HepG2 (cell line): ENCODE results near the gene TALDO1. TPM values are rescaled to one million over a fixed set of nuclear protein-coding genes. Genes with fewer than 3 reads are reported as not detected.

ENCODE experiments used
- ATM ChIP-seq: fragments of 450-650 bp; IDR thresholded peaks from 2 replicates; pipeline ENCODE4 v1.7.1; 2017; ENCODE audit warnings: mild to moderate bottlenecking, borderline replicate concordance
- BORCS8-MEF2B ChIP-seq: sonication (generic); formaldehyde crosslinking; IDR thresholded peaks from 2 replicates; pipeline ENCODE4 v1.8.0; 2022; ENCODE audit warnings: mild to moderate bottlenecking, missing genetic modification reagents
- BRF2 ChIP-seq: sonication (generic); formaldehyde crosslinking; IDR thresholded peaks from 2 replicates; pipeline ENCODE4 v1.8.1; 2022; ENCODE audit warnings: mild to moderate bottlenecking, missing genetic modification reagents
- EED ChIP-seq: sonication (generic); formaldehyde crosslinking; IDR thresholded peaks from 2 replicates; pipeline ENCODE4 v1.5.0; 2020; ENCODE audit warnings: mild to moderate bottlenecking, missing genetic modification reagents
- FOXM1 ChIP-seq: sonication (generic); formaldehyde crosslinking; IDR thresholded peaks from 2 replicates; pipeline ENCODE4 v1.5.0; 2020; ENCODE audit warnings: missing genetic modification reagents
- GABPB1 ChIP-seq: IDR thresholded peaks from 2 replicates; pipeline ENCODE4 v1.6.1; 2016; ENCODE audit warnings: mild to moderate bottlenecking, missing genetic modification reagents, moderate library complexity, missing compliant biosample characterization
- HES4 ChIP-seq: sonication (generic); formaldehyde crosslinking; IDR thresholded peaks from 2 replicates; pipeline ENCODE4 v1.9.0; 2021; ENCODE audit warnings: mild to moderate bottlenecking, missing genetic modification reagents, borderline replicate concordance
- MED8 ChIP-seq: sonication (generic); formaldehyde crosslinking; IDR thresholded peaks from 2 replicates; pipeline ENCODE4 v1.8.1; 2023; ENCODE audit warnings: mild to moderate bottlenecking, missing genetic modification reagents; ENCODE audit not compliant: insufficient replicate concordance
- NFRKB ChIP-seq: fragments of 450-650 bp; IDR thresholded peaks from 2 replicates; pipeline ENCODE4 v1.6.1; 2017
- NKX3-1 ChIP-seq: sonication (generic); formaldehyde crosslinking; IDR thresholded peaks from 2 replicates; pipeline ENCODE4 v1.5.0; 2020; ENCODE audit warnings: missing genetic modification reagents
- TAF15 ChIP-seq: fragments of 200-400 bp; formaldehyde crosslinking; IDR thresholded peaks from one replicate; pipeline ENCODE4 v1.6.1; 2018; ENCODE audit warnings: mild to moderate bottlenecking, low read depth, low read length; ENCODE audit not compliant: poor library complexity, severe bottlenecking
- TBX3 ChIP-seq: fragments of 450-650 bp; IDR thresholded peaks from 2 replicates; pipeline ENCODE4 v1.6.1; 2017; ENCODE audit warnings: antibody characterized with exemption, mild to moderate bottlenecking, inconsistent platforms, borderline replicate concordance
- ZKSCAN5 ChIP-seq: sonication (generic); formaldehyde crosslinking; IDR thresholded peaks from 2 replicates; pipeline ENCODE4 v1.5.1; 2020; ENCODE audit warnings: mild to moderate bottlenecking, missing genetic modification reagents
- ZNF234 ChIP-seq: sonication (generic); formaldehyde crosslinking; conservative IDR thresholded peaks from 2 replicates; pipeline ENCODE4 v1.5.1; 2020; ENCODE audit warnings: mild to moderate bottlenecking, missing genetic modification reagents
- ZNF329 ChIP-seq: sonication (generic); formaldehyde crosslinking; IDR thresholded peaks from 2 replicates; pipeline ENCODE4 v1.9.0; 2021; ENCODE audit warnings: low read depth, mild to moderate bottlenecking, missing genetic modification reagents
- ZSCAN5A ChIP-seq: sonication (generic); formaldehyde crosslinking; IDR thresholded peaks from 2 replicates; pipeline ENCODE4 v1.8.0; 2022; ENCODE audit warnings: mild to moderate bottlenecking, missing genetic modification reagents, borderline replicate concordance
- polyA plus RNA-seq, 8 experiments: library from polyadenylated mRNA; depleted of rRNA in 3 of 8; stranded (reverse) in 7 of 8; unstranded in 1 of 8; fragments of >200 nt; fragmentation: Illumina TruSeq in 4 of 8; extraction: Trizol in 4 of 8; gene quantifications; 2 replicates each; pipeline versions ENCODE4 v1.2.1 to v1.2.3, GENCODE V29; 2011 to 2016; ENCODE audit warnings: low read depth in 4 of 8, missing spikeins in 1 of 8, mixed read lengths in 1 of 8; ENCODE audit not compliant: insufficient read depth in 1 of 8
- total RNA-seq, 5 experiments: library from RNA; depleted of rRNA; stranded (reverse); fragments of >200 nt; fragmentation: Illumina TruSeq; extraction: Trizol; gene quantifications; 2 replicates each; pipeline ENCODE4 v1.2.3, GENCODE V29; 2016; ENCODE audit warnings: low read depth in 1 of 5
- TF ChIP-seq, protein P1 (sequence below): IDR thresholded peaks from 2 replicates; pipeline ENCODE4 v1.6.1; 2016; ENCODE audit warnings: missing compliant biosample characterization, missing genetic modification reagents, borderline replicate concordance
- TF ChIP-seq, protein P2 (sequence below): sonication (generic); formaldehyde crosslinking; IDR thresholded peaks from 2 replicates; pipeline ENCODE4 v1.4.0; 2020; ENCODE audit warnings: missing genetic modification reagents
- TF ChIP-seq, protein P3 (sequence below): sonication (generic); formaldehyde crosslinking; conservative IDR thresholded peaks from 2 replicates; pipeline ENCODE4 v1.4.0; 2020; ENCODE audit warnings: missing genetic modification reagents

TALDO1 gene
- total and polyA plus RNA-seq, 2 of the 13 experiments (the other 11 are each of a cell fraction or from before 2014, with no cell fraction given) = 107 to 240 TPM

GRCh38 chr11:706957-707816, 40.1 kb upstream of the TALDO1 start (continued):
- TF ChIP-seq ATM (no peak), GABPB1 (CRISPR knock-in tag) (peak; percentile 61), BORCS8-MEF2B (CRISPR knock-in tag) (peak; percentile 13; the same call in 1 of the 2 replicates), ZNF234 (CRISPR knock-in tag) (0 out of 2 replicates have a peak, but pooled peaks have one; percentile 72), ZSCAN5A (no peak), TBX3 (peak; percentile 77; the same call in 1 of the 2 replicates), ZNF329 (CRISPR knock-in tag) (0 out of 2 replicates have a peak, but pooled peaks have one; percentile 68), EED (no peak), FOXM1 (CRISPR knock-in tag) (no peak), NFRKB (no peak), HES4 (0 out of 2 replicates have a peak, but pooled peaks have one; percentile 52), NKX3-1 (CRISPR knock-in tag) (no peak), TAF15 (peak; percentile 92), BRF2 (CRISPR knock-in tag) (0 out of 2 replicates have a peak, but pooled peaks have one; percentile 17), ZKSCAN5 (no peak; the same call in 1 of the 2 replicates), MED8 (CRISPR knock-in tag) (peak; percentile 93)
- TF ChIP-seq, protein P1, sequence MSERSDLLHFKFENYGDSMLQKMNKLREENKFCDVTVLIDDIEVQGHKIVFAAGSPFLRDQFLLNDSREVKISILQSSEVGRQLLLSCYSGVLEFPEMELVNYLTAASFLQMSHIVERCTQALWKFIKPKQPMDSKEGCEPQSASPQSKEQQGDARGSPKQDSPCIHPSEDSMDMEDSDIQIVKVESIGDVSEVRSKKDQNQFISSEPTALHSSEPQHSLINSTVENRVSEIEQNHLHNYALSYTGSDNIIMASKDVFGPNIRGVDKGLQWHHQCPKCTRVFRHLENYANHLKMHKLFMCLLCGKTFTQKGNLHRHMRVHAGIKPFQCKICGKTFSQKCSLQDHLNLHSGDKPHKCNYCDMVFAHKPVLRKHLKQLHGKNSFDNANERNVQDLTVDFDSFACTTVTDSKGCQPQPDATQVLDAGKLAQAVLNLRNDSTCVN (CRISPR knock-in tag) = peak; percentile 20; the same call in 1 of the 2 replicates
- TF ChIP-seq, protein P2, sequence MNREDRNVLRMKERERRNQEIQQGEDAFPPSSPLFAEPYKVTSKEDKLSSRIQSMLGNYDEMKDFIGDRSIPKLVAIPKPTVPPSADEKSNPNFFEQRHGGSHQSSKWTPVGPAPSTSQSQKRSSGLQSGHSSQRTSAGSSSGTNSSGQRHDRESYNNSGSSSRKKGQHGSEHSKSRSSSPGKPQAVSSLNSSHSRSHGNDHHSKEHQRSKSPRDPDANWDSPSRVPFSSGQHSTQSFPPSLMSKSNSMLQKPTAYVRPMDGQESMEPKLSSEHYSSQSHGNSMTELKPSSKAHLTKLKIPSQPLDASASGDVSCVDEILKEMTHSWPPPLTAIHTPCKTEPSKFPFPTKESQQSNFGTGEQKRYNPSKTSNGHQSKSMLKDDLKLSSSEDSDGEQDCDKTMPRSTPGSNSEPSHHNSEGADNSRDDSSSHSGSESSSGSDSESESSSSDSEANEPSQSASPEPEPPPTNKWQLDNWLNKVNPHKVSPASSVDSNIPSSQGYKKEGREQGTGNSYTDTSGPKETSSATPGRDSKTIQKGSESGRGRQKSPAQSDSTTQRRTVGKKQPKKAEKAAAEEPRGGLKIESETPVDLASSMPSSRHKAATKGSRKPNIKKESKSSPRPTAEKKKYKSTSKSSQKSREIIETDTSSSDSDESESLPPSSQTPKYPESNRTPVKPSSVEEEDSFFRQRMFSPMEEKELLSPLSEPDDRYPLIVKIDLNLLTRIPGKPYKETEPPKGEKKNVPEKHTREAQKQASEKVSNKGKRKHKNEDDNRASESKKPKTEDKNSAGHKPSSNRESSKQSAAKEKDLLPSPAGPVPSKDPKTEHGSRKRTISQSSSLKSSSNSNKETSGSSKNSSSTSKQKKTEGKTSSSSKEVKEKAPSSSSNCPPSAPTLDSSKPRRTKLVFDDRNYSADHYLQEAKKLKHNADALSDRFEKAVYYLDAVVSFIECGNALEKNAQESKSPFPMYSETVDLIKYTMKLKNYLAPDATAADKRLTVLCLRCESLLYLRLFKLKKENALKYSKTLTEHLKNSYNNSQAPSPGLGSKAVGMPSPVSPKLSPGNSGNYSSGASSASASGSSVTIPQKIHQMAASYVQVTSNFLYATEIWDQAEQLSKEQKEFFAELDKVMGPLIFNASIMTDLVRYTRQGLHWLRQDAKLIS (CRISPR knock-in tag) = no peak
- TF ChIP-seq, protein P3, sequence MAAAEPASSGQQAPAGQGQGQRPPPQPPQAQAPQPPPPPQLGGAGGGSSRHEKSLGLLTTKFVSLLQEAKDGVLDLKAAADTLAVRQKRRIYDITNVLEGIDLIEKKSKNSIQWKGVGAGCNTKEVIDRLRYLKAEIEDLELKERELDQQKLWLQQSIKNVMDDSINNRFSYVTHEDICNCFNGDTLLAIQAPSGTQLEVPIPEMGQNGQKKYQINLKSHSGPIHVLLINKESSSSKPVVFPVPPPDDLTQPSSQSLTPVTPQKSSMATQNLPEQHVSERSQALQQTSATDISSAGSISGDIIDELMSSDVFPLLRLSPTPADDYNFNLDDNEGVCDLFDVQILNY (CRISPR knock-in tag) = 0 out of 2 replicates have a peak, but pooled peaks have one; percentile 7
